NCI-H187 treated with DMSO at 0.1 percent for 48 hours (cell line): ENCODE measurements around the gene SPIC.

Experiments used
- DNase-seq: peaks from one replicate; lab custom pipeline; 2025; lab: John Stamatoyannopoulos, UW

Gene SPIC

DNA sequence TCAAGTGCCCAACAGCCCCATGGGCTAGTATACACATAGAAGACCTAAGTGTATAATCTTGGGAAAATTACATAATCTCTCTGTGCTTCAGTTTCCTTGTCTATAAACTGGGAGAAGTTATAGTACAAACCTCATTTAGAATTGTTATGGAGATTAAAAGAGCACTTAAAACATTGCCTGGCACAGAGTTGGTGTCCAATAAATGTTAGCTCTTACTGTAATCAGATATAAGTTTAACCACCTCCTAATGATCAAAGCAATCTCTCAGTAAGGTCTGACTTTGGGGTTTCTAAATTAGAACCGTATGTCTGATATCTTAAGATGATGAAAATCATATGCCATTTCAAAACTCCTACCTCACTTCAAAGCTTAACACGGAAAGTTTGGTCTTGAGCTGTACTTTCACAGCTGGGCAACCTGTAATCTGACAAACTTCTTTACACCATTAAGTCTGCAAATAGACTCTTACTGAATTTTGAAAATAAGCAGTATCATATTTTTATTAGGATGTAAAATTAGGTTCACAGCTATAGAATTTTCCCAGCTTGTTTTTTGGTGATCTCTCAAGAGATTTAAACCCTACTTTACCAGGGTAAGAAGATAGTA is 61.0 kb downstream of the SPIC start:
- DNase-seq, result no peak
